PC-9 (cell line): ENCODE data around the gene GPS1. TPM values are rescaled to one million over a fixed set of nuclear protein-coding genes. Genes with fewer than 3 reads are reported as not detected.

Experiments
- BruUV-seq: library from RNA; stranded (reverse); fragments of 400-500 nt; replicated peaks from 2 replicates; lab custom pipeline; 2021; lab: Mats Ljungman, UMichigan
- CTCF ChIA-PET: fragments of 300-600 bp; sonication (Branson Sonifier 250); formaldehyde crosslinking; loops from one replicate; lab custom pipeline; 2022; ENCODE audit warnings: antibody characterized with exemption; lab: Charles Lee
- POLR2A ChIA-PET: fragments of 300-600 bp; sonication (Branson Sonifier 250); formaldehyde crosslinking; loops from one replicate; lab custom pipeline; 2022; ENCODE audit warnings: antibody characterized with exemption; ENCODE audit not compliant: unreplicated experiment; lab: Charles Lee
- DNase-seq, 2 experiments: peaks; one replicate each; pipeline versions ENCODE4 v3.0.0 to v3.0.0-alpha.2; 2015 to 2022; ENCODE audit warnings: mixed read lengths in 1 of 2
- H2AFZ ChIP-seq: fragments of 200-600 bp; sonication (generic); 2 replicates; pipeline ENCODE4 v1.8.1; 2017; ENCODE audit warnings: antibody characterized with exemption
- H3F3A ChIP-seq: fragments of 200-600 bp; sonication (generic); 2 replicates; pipeline ENCODE4 v1.8.1; 2017; ENCODE audit warnings: antibody characterized with exemption, mild to moderate bottlenecking, low read depth; ENCODE audit not compliant: insufficient read depth
- H3K27ac ChIP-seq: fragments of 200-600 bp; sonication (generic); 2 replicates; pipeline ENCODE4 v1.6.1; 2016; ENCODE audit warnings: mixed run types
- H3K27me3 ChIP-seq: fragments of 200-600 bp; sonication (generic); 2 replicates; pipeline ENCODE4 v1.6.1; 2016; ENCODE audit warnings: low read depth, mixed run types; ENCODE audit not compliant: insufficient read depth
- H3K36me3 ChIP-seq: fragments of 200-600 bp; sonication (generic); 2 replicates; pipeline ENCODE4 v1.6.1; 2016; ENCODE audit warnings: low read depth, mixed run types
- H3K4me1 ChIP-seq: fragments of 200-600 bp; sonication (generic); replicated peaks from 2 replicates; pipeline ENCODE4 v1.6.1; 2016; ENCODE audit warnings: mixed run types; ENCODE audit not compliant: insufficient read depth
- H3K4me2 ChIP-seq: fragments of 200-600 bp; sonication (generic); 2 replicates; pipeline ENCODE4 v1.6.1; 2017; ENCODE audit warnings: mixed run types
- H3K4me3 ChIP-seq: fragments of 200-600 bp; sonication (generic); 2 replicates; pipeline ENCODE4 v1.6.1; 2016; ENCODE audit warnings: mixed run types
- H3K79me2 ChIP-seq: fragments of 200-600 bp; sonication (generic); 2 replicates; pipeline ENCODE4 v1.6.1; 2017; ENCODE audit warnings: low read depth, mixed run types
- H3K9me2 ChIP-seq: fragments of 200-600 bp; sonication (generic); 2 replicates; pipeline ENCODE4 v1.8.1; 2017; ENCODE audit warnings: mild to moderate bottlenecking; ENCODE audit not compliant: insufficient read depth
- H3K9me3 ChIP-seq: fragments of 200-600 bp; sonication (generic); 2 replicates; pipeline ENCODE4 v1.8.1; 2016; ENCODE audit warnings: low read depth; ENCODE audit not compliant: insufficient read depth
- H4K20me1 ChIP-seq: fragments of 200-600 bp; sonication (generic); 2 replicates; pipeline ENCODE4 v1.8.1; 2017; ENCODE audit not compliant: insufficient read depth
- CTCF ChIP-seq: fragments of 200-600 bp; sonication (generic); conservative IDR thresholded peaks from 2 replicates; pipeline ENCODE4 v1.6.1; 2017; ENCODE audit warnings: mixed run types, antibody characterized with exemption, mild to moderate bottlenecking, moderate library complexity
- EZH2 ChIP-seq: fragments of 200-600 bp; sonication (generic); IDR thresholded peaks from 2 replicates; pipeline ENCODE4 v1.8.0; 2017; ENCODE audit warnings: antibody characterized with exemption, low read depth
- intact Hi-C: fragments of 100-400 bp; cut with micrococcal nuclease; formaldehyde crosslinking; loops from one replicate; pipeline ENCODE4 v1.10.0; 2022; ENCODE audit not compliant: unreplicated experiment
- total RNA-seq: library from RNA; stranded (reverse); gene quantifications from 2 replicates; pipeline ENCODE4 v1.2.3, GENCODE V29; 2021

The GPS1 gene
- total RNA-seq, 1 experiment from 2014 or later = 121 TPM

GRCh38 chr17:82039695-82040299, 11.9 kb upstream of the GPS1 start:
- BruUV-seq = no TSS peak
- H3K4me1 ChIP-seq = 0 out of 2 replicates have a peak, but pooled peaks cover 6% of the 10 kb centered on the region
- TF ChIP-seq EZH2 (no peak), CTCF (no peak)
- POLR2A ChIA-PET = no interaction called here
- H3K9me3 ChIP-seq = no peaks in the 10 kb centered on the region
- peaks cover 4% of the 10 kb centered on the region; the same call in 1 of the 2 replicates for H3F3A ChIP-seq
- no peak overlapping the region for H2AFZ ChIP-seq
- no peak for DNase-seq
- H3K4me3 ChIP-seq = no peak overlapping the region
- H3K4me2 ChIP-seq = no peak overlapping the region
- intact Hi-C loops = loop anchor here (5.0 to 10.0 kb wide), 2 partner anchors 58 to 205 kb away; partner anchors contain the start of gene FASN
- no peaks in the 10 kb centered on the region for H3K36me3 ChIP-seq
- no peak overlapping the region for H3K27ac ChIP-seq
- no peaks in the 10 kb centered on the region for H3K9me2 ChIP-seq
- no peaks in the 10 kb centered on the region for H3K79me2 ChIP-seq
- no peaks in the 10 kb centered on the region for H4K20me1 ChIP-seq
- CTCF ChIA-PET = no interaction called here
- H3K27me3 ChIP-seq = no peaks in the 10 kb centered on the region

- no peak for DNase-seq
- Histone ChIP-seq H4K20me1 (no peaks in the 10 kb centered on the region), H3K79me2 (no peaks in the 10 kb centered on the region), H2AFZ (no peak overlapping the region), H3K27ac (no peak overlapping the region), H3K9me2 (no peaks in the 10 kb centered on the region), H3K4me2 (no peak overlapping the region), H3K9me3 (no peaks in the 10 kb centered on the region), H3K36me3 (no peaks in the 10 kb centered on the region), H3K27me3 (no peaks in the 10 kb centered on the region), H3K4me1 (0 out of 2 replicates have a peak, but pooled peaks cover 5% of the 10 kb centered on the region), H3K4me3 (no peak overlapping the region), H3F3A (peaks cover 4% of the 10 kb centered on the region; the same call in 1 of the 2 replicates)
- no TSS peak for BruUV-seq
- ChIA-PET CTCF (interaction anchor here (0.6 kb wide), 1 partner anchor 62 kb away, joined by 4 read pairs; no protein-coding TSS in a partner anchor), POLR2A (no interaction called here)
- intact Hi-C loops = no loop called here
- no peak for TF ChIP-seq CTCF
- no peak for TF ChIP-seq EZH2
Measured at GRCh38 chr17:82041144-82041814, 10.4 kb upstream of the GPS1 start.

- no TSS peak for BruUV-seq
- no peak overlapping the region for H3K27ac ChIP-seq
- H3K79me2 ChIP-seq = no peaks in the 10 kb centered on the region
- H3K9me2 ChIP-seq = no peaks in the 10 kb centered on the region
- H2AFZ ChIP-seq = no peak overlapping the region
- DNase-seq = no peak
- H3K4me2 ChIP-seq = no peak overlapping the region
- intact Hi-C loops = no loop called here
- no peaks in the 10 kb centered on the region for H3K36me3 ChIP-seq
- TF ChIP-seq EZH2 (no peak), CTCF (no peak)
- no peak overlapping the region for H3K4me3 ChIP-seq
- H3K4me1 ChIP-seq = no peaks in the 10 kb centered on the region
- H3F3A ChIP-seq = peaks cover 4% of the 10 kb centered on the region; the same call in 1 of the 2 replicates
- ChIA-PET CTCF (no interaction called here), POLR2A (no interaction called here)
- no peaks in the 10 kb centered on the region for H3K9me3 ChIP-seq
- H4K20me1 ChIP-seq = no peaks in the 10 kb centered on the region
- H3K27me3 ChIP-seq = no peaks in the 10 kb centered on the region
Measured at GRCh38 chr17:82042649-82043048, 9.0 kb upstream of the GPS1 start.
